ENCODE results near the gene NSD2.

Gene NSD2

DNA sequence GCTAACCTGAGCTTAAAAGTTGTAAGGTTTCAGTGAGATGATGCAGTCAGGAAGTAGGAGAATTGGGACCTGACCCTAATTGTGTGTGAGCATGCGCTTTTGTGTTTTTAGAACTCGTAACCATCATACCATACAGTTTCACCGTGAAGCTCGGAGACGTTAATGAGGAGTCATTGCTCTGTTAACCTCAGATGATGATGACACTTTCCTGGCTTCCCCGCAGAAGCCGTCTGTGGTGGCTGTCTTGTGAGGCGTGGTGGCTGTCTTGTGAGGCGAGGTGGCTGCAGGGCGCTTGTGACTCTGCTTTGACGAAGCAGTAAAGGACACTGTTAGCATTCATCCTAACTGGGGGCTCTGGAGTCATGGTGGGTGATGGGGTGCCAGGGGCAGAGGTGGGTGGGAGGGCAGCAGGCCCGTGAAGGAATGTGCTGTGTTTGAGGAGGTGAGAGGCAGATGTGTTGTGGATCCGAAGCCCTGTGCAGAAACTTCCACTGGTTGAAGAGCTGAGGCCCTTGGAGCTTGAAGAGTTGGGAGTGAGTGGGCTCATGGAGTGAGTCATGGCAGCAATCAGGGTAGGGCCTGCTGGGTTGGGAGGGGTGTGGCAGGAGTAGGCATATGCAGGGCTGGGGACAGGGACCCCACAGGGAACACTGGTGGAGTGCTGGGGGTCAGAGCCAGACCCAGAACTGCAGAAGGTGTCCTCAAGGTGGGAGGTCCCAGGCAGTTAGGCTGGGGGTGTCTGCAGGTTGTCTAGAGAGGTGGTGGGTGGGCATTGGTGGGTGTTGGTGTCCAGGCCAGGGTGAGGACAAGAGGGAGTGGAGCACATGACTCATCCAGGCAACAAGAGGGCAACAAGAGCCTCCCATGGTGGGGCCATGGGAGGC is 57.4 kb downstream of the NSD2 start:
- Mint-ChIP-seq H3K27me3 (no peaks in the 10 kb centered on the region), H3K36me3 (peaks cover 35% of the 10 kb centered on the region), H3K4me1 (no peaks in the 10 kb centered on the region), H3K4me3 (no peak overlapping the region), H3K27ac (no peak overlapping the region), H3K9me3 (no peaks in the 10 kb centered on the region)
- ATAC-seq, result no peak

DNA sequence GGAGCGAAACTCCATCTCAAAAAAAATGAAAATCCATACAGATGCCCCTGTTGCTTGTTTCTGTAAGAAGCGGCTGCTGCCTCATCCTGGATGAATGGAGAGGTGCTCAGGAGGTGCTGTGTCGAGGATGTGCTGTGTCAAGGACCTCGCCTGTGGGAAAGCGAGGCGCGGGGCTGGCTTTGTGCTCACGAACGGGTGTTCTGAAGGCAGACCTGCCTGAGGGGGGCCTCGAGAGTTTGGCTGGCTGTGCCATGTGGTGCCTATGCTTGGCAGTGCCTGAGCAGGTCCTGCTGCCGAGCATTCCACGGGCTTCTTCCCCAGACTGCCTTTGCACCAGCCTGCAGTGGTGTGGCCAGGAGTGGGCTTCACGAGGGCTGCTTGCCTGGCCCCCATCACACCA is 61.5 kb downstream of the NSD2 start:
- Mint-ChIP-seq H3K9me3 (no peaks in the 10 kb centered on the region), H3K27ac (no peak overlapping the region), H3K4me3 (no peak overlapping the region), H3K27me3 (no peaks in the 10 kb centered on the region), H3K36me3 (peaks cover 36% of the 10 kb centered on the region), H3K4me1 (no peaks in the 10 kb centered on the region)
- no peak for ATAC-seq

DNA sequence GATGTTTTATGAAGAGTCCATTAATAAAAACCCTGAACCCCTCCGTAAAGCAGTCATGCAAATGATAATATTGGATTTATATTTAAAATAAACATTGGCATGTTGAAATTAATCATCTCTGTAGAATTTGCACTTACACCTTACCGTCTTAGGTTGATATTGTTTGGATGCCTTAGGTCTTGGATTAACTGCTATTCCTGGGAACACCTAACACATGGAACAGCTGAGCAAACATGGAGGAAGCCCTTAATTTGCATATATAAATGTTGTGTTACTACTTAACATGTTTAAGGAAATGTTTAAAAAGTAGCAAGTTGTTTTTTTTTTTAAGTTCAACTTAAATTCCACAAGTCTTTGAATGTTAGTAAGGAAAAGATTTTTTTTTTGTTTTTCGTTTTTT is 62.5 kb downstream of the NSD2 start:
- no peaks in the 10 kb centered on the region for H3K27me3 Mint-ChIP-seq
- no peaks in the 10 kb centered on the region for H3K9me3 Mint-ChIP-seq
- no peak overlapping the region for H3K27ac Mint-ChIP-seq
- H3K36me3 Mint-ChIP-seq, result peaks cover 31% of the 10 kb centered on the region
- no peak overlapping the region for H3K4me3 Mint-ChIP-seq
- no peaks in the 10 kb centered on the region for H3K4me1 Mint-ChIP-seq
- no peak for ATAC-seq

DNA sequence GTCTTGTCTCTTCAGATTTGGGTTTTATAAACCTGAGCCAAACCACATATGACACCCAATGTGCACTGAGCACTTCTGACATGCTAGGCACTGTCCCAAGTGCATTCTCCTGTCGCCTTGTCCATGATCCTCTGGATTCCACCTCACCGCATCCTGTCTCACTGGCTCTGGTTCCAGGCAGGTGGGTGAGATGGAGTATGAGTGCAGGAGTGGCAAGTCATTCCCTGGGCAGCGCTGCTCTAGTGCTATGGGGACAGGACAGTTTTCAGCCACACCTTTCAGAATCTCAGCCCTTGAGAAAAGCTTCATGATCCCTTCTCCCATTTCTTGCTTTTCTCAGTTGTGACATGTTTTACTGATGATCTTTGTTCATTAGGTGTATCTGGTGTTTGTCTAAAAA is 66.4 kb downstream of the NSD2 start:
- H3K4me3 Mint-ChIP-seq, result no peak overlapping the region
- no peaks in the 10 kb centered on the region for H3K27me3 Mint-ChIP-seq
- ATAC-seq, result no peak
- H3K27ac Mint-ChIP-seq, result no peak overlapping the region
- no peaks in the 10 kb centered on the region for H3K4me1 Mint-ChIP-seq
- H3K9me3 Mint-ChIP-seq, result no peaks in the 10 kb centered on the region
- peaks cover 20% of the 10 kb centered on the region for H3K36me3 Mint-ChIP-seq

DNA sequence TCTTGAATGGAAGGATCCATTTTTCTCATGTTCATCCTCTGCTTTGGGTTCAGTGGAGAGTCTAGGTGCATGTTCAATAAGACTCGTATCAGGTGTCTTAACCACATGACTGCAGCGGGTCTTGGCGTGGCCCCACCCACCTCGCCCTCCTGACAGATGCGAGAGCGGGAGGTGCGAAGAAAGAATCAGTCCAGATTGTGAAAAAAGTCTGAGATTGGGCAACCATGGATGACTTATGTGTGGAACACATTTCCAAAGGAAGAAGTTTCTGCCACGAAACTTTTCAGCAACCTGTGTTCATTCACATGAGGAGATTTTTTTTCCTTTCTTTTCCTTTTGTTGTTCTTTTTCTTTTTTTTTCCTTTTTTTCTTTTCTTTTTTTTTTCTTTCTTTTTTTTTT is 66.8 kb downstream of the NSD2 start:
- H3K36me3 Mint-ChIP-seq, result peaks cover 23% of the 10 kb centered on the region
- H3K27me3 Mint-ChIP-seq, result no peaks in the 10 kb centered on the region
- ATAC-seq, result no peak
- H3K4me3 Mint-ChIP-seq, result no peak overlapping the region
- no peak overlapping the region for H3K27ac Mint-ChIP-seq
- H3K9me3 Mint-ChIP-seq, result no peaks in the 10 kb centered on the region
- H3K4me1 Mint-ChIP-seq, result no peaks in the 10 kb centered on the region

DNA sequence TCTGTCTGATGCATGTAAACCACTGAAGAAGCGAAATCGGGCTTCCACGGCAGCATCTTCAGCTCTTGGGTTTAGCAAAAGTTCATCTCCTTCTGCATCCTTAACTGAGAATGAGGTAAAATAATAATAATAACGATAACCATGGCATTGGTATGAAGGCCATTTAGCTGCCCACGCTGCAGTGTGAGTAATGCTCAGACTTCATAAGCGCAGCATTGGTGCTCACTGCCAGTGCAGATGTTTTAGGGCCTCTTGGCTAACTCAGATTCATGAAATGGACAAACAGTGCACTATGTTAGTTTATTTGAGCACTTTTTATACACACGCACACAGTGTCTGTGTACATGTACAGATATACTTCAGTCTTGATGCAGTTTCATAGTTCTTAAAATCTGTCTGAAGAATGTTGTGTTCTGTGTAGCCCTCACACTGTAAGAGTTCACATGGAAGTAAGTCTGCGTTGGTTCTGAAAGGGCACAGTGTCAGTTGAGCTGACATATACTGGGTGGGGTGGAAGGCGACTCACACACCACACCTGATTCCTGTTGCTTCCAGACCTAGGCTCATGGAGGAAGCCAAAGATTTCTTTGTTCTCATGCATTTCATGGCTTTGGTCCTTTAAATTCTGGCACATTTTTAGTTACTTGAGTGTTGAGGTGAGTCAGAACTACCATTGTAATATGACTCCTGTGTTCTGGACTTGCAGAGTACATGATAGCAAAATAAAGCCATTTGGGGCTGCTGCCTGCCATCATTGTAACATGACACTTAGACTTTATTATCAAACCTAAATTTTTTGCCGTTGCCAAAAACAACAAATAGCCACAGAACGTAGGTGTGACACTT is 68.7 kb downstream of the NSD2 start:
- Mint-ChIP-seq H3K4me3 (no peak overlapping the region), H3K4me1 (no peaks in the 10 kb centered on the region), H3K9me3 (no peaks in the 10 kb centered on the region), H3K36me3 (peaks cover 29% of the 10 kb centered on the region), H3K27me3 (no peaks in the 10 kb centered on the region), H3K27ac (no peak overlapping the region)
- ATAC-seq, result no peak

DNA sequence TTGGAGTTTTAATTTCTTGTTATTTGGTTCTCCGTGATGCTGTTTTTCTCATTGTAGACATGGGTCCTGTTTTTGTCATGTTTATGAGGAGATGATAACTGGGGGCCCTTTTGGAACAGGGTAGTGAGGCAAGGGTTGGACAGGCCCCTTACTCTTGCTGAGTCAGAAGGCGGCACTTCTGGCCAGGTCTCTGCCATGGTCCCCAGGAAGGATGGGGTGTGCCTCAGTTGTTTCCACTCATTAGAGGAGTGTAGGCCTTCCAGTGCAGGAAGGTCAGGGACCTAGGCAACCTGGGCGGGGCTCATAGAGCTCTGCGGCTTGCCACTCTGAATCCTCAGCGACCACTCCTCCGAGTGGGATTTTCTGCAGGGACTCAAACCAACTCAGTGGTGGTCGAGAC is 69.4 kb downstream of the NSD2 start:
- Mint-ChIP-seq H3K4me1 (no peaks in the 10 kb centered on the region), H3K9me3 (no peaks in the 10 kb centered on the region), H3K4me3 (no peak overlapping the region), H3K27ac (no peak overlapping the region), H3K36me3 (peaks cover 29% of the 10 kb centered on the region), H3K27me3 (no peaks in the 10 kb centered on the region)
- ATAC-seq, result no peak

DNA sequence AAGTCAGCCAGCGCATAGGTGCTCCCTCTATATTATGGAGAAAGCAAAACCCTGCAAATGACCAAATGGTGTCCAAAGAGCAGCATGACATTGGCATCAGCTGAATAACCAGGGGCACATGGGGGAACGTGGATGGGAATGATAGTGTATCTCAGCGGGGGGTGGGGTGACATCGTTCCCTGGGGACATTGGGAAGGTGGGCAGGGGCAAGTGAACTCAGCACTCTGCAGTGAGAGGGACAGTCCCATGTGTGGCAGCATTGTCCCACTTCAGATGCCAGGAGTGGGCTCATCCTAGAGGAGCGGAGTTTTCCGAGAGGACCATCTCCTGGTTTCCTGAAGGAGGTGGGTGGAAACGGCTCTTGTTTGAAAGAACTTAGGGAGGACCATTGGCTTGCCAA is 72.7 kb downstream of the NSD2 start:
- peaks cover 27% of the 10 kb centered on the region for H3K36me3 Mint-ChIP-seq
- H3K27me3 Mint-ChIP-seq, result no peaks in the 10 kb centered on the region
- no peak overlapping the region for H3K4me3 Mint-ChIP-seq
- no peaks in the 10 kb centered on the region for H3K4me1 Mint-ChIP-seq
- no peak overlapping the region for H3K27ac Mint-ChIP-seq
- no peak for ATAC-seq
- H3K9me3 Mint-ChIP-seq, result no peaks in the 10 kb centered on the region

DNA sequence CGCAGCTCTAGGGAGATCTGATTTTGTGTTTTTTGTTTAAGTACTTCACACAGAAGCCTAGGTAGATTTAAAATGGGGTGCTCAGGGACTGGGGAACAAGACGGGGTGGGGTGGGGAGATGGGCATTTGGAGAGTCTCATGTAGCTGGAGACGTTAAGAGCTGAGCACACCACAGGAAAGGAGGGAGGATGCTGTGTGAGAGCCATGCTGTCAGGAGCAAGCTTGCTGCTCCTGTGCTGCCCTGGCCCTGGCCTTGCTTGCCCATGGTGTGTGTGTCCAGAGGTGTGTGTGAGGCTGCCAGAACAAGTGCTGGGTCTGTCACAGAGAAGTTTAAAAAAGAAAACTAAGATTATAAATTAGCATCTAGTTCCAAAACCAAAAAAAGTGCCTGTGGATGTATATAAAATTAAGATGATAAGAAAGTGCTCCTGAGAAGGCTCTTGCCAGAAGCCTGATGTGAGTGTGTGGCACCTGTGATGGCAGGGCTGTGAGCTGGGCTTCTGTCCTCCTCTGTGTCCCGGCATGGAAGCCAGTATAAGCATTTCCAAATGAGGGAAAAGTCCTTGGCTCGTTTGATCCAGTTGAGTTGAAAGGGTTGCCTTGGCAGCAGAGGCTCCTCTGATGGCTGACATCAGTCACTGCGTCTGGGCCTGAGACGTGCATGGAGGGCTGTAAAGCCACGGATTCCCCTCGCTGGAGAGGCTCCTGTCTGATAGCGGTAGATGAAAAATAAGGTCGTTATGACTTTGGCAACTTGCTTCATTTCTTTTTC is 74.1 kb downstream of the NSD2 start:
- Mint-ChIP-seq H3K4me1 (no peaks in the 10 kb centered on the region), H3K4me3 (no peak overlapping the region), H3K27ac (no peak overlapping the region), H3K9me3 (no peaks in the 10 kb centered on the region), H3K27me3 (no peaks in the 10 kb centered on the region), H3K36me3 (peaks cover 22% of the 10 kb centered on the region)
- no peak for ATAC-seq

DNA sequence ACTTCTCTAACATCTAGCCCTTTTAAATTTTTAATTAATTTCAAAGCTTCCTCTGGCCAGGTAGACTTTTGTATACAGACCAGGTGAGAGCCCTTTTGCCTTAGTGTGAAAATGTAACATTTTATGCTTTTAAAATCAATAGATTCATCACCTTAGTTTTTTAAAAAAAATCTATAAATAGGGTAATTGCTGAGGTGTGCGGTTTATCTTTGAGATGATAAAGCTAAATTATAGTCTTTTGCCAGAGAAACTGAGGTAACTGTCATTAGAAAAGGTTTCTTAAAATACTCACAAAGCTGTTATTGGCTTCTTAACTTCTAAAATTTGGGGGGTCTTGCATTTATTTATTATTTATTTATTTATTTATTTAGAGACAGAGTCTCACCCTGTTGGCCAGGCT is 74.7 kb downstream of the NSD2 start:
- ATAC-seq, result no peak
- Mint-ChIP-seq H3K4me3 (no peak overlapping the region), H3K27ac (no peak overlapping the region), H3K36me3 (peaks cover 17% of the 10 kb centered on the region), H3K4me1 (no peaks in the 10 kb centered on the region), H3K9me3 (no peaks in the 10 kb centered on the region), H3K27me3 (no peaks in the 10 kb centered on the region)

DNA sequence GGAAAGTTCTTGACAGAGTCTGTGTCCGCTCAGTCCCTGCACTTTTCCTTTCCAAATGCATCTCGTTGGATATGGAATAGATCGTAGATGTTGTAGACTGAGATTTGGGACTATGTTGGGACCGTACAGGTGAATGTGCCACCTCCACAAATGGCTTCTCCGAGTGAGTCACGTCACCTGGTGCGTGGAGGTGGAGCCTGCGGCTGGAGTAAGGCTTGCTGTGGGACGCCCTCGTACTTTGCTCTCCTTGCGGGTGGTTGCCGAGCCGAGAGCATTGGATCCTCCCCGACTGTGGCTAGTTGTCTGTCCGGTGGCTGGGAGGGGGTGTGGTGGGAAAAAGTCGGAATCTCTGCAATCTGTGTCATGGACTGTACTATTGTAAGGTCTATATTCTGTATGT is 77.0 kb downstream of the NSD2 start:
- no peak for ATAC-seq
- Mint-ChIP-seq H3K27me3 (no peaks in the 10 kb centered on the region), H3K36me3 (peaks cover 24% of the 10 kb centered on the region)

DNA sequence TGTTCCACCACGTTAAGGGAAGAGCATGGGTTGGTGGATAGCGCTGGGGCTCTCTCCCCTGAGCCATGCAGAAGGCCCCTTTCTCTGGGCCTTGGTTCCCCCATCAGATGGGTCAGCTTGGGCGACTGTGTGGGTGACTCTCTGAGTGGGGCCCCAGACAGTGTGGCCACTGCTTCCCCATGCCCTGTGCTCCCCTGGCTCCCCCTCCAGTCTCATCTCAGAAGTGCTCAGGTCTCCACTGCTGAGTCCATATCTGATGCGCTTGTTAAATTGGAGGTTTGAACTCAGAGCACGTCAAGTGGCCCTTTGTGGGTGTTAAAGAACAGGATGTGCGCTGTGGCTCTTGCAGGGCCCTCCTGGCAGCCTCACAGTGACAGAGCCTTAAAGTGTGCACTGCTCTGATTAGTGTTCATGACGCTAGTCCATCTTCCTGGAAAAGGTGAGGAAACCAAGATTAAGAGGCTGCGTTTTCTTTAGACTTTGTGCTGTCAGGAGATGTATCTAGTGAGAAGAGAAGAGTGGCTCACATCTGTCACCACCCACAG is 77.8 kb downstream of the NSD2 start:
- ATAC-seq, result no peak
- Mint-ChIP-seq H3K9me3 (no peaks in the 10 kb centered on the region), H3K27ac (no peak overlapping the region), H3K4me3 (no peak overlapping the region), H3K36me3 (peaks cover 25% of the 10 kb centered on the region), H3K27me3 (no peaks in the 10 kb centered on the region), H3K4me1 (no peaks in the 10 kb centered on the region)

More for the DNA sequence above, 77.0 kb downstream of the NSD2 start:
- no peaks in the 10 kb centered on the region for H3K4me1 Mint-ChIP-seq
- no peak overlapping the region for H3K27ac Mint-ChIP-seq
- H3K9me3 Mint-ChIP-seq, result no peaks in the 10 kb centered on the region
- H3K4me3 Mint-ChIP-seq, result no peak overlapping the region

DNA sequence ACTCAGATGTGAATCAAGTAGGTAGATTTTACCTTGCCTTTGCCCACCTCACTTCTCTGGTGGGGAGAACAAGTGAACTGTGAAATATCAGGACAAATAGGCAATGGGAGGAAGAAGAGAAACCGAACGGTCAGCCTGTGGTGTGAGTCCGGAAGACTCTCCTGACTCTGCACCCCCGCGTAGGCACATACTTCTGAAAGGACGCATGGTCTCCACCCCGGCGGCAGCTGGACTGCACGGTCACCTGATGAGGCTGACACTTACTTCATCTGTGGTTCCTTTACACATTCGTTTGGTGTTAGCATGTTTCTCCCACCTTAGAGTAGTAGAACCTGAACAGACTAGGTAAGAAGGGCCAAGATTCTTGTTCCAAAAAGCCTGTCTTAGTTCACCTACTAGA is 79.2 kb downstream of the NSD2 start:
- Mint-ChIP-seq H3K4me1 (no peaks in the 10 kb centered on the region), H3K27me3 (no peaks in the 10 kb centered on the region), H3K9me3 (no peaks in the 10 kb centered on the region), H3K36me3 (peaks cover 34% of the 10 kb centered on the region), H3K27ac (no peak overlapping the region), H3K4me3 (no peak overlapping the region)
- ATAC-seq, result no peak

DNA sequence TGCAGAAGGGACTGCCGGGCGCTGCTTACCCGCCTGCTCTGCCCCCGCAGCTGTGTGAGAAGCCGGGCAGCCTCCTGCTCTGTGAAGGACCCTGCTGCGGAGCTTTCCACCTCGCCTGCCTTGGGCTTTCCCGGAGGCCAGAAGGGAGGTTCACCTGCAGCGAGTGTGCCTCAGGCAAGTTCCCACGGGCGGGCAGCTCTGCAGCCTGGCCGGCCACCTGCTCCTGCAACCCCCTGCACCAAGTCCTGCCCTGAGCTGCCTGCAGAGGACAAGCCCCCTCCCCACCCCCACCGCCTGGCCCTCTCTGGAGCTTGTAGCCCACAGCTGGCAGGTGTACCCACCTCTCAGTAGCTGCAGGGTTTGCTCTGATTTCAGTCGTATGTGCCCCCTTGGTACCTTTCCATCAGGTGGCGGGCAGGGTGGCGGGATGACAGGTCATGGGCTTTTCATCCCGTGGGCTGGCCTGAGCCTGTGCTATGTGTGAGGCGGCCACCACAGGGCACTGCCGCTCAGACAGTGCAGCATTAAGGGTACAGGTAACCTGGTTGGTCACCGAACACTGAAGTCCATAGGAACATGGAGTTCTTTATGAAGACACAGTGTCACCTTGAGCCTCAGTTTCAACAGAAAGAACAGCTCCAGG is 81.0 kb downstream of the NSD2 start:
- Mint-ChIP-seq H3K27ac (no peak overlapping the region), H3K36me3 (peaks cover 49% of the 10 kb centered on the region), H3K4me1 (no peaks in the 10 kb centered on the region), H3K4me3 (no peak overlapping the region), H3K27me3 (no peaks in the 10 kb centered on the region), H3K9me3 (no peaks in the 10 kb centered on the region)
- no peak for ATAC-seq

DNA sequence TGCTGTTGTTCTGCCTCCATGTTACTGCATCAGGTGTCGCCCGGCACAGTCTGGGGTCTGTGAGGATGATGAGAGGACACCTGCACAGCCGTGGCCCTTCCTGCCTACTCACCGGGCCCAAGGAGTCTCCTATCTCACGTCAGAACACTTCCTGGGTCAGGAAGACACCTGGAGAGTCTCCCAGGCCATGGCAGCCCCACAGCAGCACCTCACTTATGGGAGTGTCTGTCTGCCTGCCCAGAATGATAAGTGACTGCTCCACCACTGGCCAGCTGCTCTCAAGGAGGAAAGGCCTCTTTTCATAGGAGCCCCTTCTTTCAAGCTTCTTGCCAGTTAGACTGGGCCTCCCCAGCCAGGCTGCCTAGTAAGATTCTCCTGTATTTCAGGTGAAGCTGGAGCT is 81.5 kb downstream of the NSD2 start:
- ATAC-seq, result no peak
- Mint-ChIP-seq H3K27ac (no peak overlapping the region), H3K36me3 (peaks cover 50% of the 10 kb centered on the region), H3K4me1 (no peaks in the 10 kb centered on the region), H3K4me3 (no peak overlapping the region), H3K9me3 (no peaks in the 10 kb centered on the region), H3K27me3 (no peaks in the 10 kb centered on the region)
